Measurements from ENCODE around the gene ADGRA3.

ADGRA3 gene

DNA sequence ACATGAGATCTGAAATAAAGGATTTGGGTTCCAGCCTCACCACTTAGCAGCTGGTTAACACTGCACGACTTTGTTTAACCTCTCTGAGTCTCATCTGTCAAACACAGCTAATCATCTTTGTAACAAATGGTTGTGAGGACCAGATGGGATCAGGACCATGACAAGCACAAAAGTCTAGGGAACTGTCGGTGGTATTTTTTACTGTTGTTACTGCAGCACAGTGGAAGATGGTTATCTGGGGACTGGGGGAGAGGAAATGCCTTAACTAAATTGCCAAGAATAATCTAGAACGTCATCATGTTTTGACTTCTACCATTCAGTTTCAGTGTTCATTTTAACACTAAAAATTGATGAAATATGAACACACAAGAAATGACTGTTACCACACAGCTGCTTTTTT is 99.5 kb downstream of the ADGRA3 start:
- TF ChIP-seq CTCF (IDR thresholded peaks at IDR 0.05; ENCODE audit: control extremely low read depth, extremely low read depth, low read depth, missing control alignments), result no peak
- CTCF ChIA-PET, result interaction anchor here (2.0 kb wide), 1 partner anchor 12 kb away, joined by 6 read pairs; no protein-coding TSS in a partner anchor

DNA sequence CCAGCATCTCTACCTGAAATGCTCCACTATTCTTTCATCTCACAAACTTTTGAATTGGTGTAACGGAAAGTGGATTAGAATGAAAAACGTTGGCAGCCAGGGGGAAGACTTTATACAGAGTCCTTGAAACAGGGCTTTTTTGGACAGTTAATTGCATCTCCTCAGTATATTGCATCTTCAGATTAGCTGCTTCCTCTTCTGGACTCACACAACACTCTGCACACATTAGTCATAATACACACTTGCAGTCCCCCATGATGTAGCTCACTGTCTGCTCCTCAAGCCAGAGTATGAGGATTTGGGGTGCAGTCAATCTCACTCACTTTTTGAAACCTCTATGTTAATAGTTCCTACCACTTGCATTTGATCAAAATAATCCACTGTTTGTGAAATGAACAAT is 101.0 kb downstream of the ADGRA3 start:
- DNase-seq (ENCODE audit: extremely low spot score), result no peak
- CTCF ChIA-PET, result no interaction called here

More for the DNA sequence above, 99.5 kb downstream of the ADGRA3 start:
- POLR2A ChIA-PET, result no interaction called here
- DNase-seq (ENCODE audit: extremely low spot score), result no peak

GRCh38 chr4:22413471-22413870 is 102.4 kb downstream of the ADGRA3 start:
- POLR2A ChIA-PET, result no interaction called here
- DNase-seq (ENCODE audit: extremely low spot score), result no peak
- CTCF ChIA-PET, result interaction anchor here (1.5 kb wide), 1 partner anchor 13 kb away, joined by 5 read pairs; no protein-coding TSS in a partner anchor
- TF ChIP-seq CTCF (IDR thresholded peaks at IDR 0.05; ENCODE audit: control extremely low read depth, extremely low read depth, low read depth, missing control alignments), result no peak

More for the DNA sequence above, 101.0 kb downstream of the ADGRA3 start:
- TF ChIP-seq CTCF (IDR thresholded peaks at IDR 0.05; ENCODE audit: control extremely low read depth, extremely low read depth, low read depth, missing control alignments), result no peak
- POLR2A ChIA-PET, result no interaction called here

DNA sequence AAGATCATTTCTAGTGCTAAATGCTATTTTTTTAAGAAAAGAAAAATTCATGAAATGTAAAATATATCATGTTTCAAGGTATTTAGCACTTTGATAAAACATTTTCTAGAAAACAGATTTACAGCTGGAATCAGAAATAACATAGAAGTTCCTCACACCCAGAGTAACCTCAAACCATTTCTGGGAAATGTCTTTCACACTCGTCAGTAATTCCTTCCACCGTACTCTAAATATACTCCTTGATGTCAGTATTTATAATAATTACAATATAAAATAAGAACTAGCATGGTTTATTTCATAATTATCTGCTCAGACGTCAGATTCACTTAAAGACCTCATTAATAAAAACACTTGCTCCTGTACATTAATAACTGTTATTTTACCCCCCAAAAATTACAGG is 103.9 kb downstream of the ADGRA3 start:
- DNase-seq (ENCODE audit: extremely low spot score), result no peak
- ChIA-PET POLR2A (no interaction called here), CTCF (no interaction called here)
- no peak for TF ChIP-seq CTCF (IDR thresholded peaks at IDR 0.05; ENCODE audit: control extremely low read depth, extremely low read depth, low read depth, missing control alignments)

DNA sequence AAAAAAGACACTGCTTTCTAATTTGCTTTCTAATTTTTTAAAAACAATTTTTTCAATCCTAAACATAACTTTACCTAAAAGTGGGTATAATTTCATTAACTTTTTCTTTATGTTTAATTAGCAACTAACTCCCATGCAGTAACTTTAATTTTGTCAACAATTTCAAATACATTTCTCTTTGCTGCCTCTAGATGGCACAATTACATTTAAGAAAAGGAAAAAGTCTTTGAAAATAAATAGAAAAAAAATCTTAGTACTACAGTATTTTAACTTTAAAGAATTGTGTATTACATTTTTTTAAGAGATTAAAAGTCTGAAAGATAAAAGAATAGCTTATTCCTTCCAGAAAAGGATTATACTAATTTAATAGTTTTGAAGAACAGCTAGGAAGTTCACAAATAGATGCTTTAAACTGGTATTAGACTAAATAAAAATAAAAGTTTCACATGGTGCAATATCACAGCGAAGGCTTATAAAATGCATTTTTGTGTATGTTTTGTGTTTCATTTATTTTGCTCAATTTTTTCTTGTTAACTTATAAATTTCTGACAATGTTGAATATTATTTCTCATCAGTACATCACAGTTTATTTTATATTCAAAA is 105.1 kb downstream of the ADGRA3 start:
- POLR2A ChIA-PET, result no interaction called here
- peak; percentile 52 for TF ChIP-seq CTCF (IDR thresholded peaks at IDR 0.05; ENCODE audit: control extremely low read depth, extremely low read depth, low read depth, missing control alignments)
- no peak for DNase-seq (ENCODE audit: extremely low spot score)
- CTCF ChIA-PET, result interaction anchor here (1.0 to 2.0 kb wide), 8 partner anchors 10 to 622 kb away, joined by 3 to 6 read pairs (median 4); partner anchors contain the start of gene GBA3

DNA sequence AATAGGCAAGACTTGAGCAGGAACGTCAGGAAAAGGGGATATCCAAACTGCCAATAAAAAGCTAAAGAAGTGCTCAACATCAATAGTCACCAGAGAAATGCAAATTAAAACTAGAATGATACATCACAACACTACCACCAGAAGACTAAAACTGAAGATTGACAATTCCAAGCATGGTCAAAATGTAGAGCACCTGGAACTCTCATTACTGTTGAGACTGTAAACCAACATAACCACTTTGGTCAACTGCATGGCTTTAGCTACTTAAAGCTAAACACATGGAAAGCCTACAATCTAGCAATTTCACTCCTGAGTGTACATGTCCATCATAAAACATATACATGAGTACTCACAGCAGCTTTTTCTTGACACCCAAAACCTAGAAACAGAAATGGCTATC is 107.4 kb downstream of the ADGRA3 start:
- CTCF ChIA-PET, result interaction anchor here (1.2 to 1.4 kb wide), 2 partner anchors 285 to 620 kb away, joined by 3 to 4 read pairs; no protein-coding TSS in a partner anchor

More for the DNA sequence above, 107.4 kb downstream of the ADGRA3 start:
- TF ChIP-seq CTCF (IDR thresholded peaks at IDR 0.05; ENCODE audit: control extremely low read depth, extremely low read depth, low read depth, missing control alignments), result no peak
- DNase-seq (ENCODE audit: extremely low spot score), result no peak
- POLR2A ChIA-PET, result no interaction called here
